ENCODE measurements around the gene SP5.

DNA sequence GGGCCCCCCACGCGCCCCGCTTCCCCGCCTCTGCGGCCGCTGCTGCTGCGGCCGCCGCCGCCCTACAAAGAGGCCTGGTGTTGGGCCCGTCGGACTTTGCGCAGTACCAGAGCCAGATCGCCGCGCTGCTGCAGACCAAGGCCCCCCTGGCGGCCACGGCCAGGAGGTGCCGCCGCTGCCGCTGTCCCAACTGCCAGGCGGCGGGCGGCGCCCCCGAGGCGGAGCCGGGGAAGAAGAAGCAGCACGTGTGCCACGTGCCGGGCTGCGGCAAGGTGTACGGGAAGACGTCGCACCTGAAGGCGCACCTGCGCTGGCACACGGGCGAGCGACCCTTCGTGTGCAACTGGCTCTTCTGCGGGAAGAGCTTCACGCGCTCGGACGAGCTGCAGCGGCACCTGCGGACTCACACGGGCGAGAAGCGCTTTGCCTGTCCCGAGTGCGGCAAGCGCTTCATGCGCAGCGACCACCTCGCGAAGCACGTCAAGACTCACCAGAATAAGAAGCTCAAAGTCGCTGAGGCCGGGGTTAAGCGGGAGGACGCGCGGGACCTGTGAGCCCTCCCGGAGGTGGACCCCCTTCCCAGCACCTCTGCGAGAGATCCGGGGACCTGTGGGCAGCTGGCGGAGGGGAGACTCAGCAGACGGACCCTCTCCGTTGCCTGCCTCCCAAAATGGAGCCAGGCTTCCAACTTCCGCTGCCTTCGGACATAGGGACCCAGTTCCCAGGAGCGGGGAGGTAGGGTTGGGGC lies 1.9 kb downstream of the SP5 start:
- TF ChIP-seq, protein P1, sequence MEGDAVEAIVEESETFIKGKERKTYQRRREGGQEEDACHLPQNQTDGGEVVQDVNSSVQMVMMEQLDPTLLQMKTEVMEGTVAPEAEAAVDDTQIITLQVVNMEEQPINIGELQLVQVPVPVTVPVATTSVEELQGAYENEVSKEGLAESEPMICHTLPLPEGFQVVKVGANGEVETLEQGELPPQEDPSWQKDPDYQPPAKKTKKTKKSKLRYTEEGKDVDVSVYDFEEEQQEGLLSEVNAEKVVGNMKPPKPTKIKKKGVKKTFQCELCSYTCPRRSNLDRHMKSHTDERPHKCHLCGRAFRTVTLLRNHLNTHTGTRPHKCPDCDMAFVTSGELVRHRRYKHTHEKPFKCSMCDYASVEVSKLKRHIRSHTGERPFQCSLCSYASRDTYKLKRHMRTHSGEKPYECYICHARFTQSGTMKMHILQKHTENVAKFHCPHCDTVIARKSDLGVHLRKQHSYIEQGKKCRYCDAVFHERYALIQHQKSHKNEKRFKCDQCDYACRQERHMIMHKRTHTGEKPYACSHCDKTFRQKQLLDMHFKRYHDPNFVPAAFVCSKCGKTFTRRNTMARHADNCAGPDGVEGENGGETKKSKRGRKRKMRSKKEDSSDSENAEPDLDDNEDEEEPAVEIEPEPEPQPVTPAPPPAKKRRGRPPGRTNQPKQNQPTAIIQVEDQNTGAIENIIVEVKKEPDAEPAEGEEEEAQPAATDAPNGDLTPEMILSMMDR (IDR thresholded peaks at IDR 0.05): no peak
- no peak for TF ChIP-seq TCF7L2 (IDR thresholded peaks at IDR 0.05; ENCODE audit: low read depth, low read length)
- no peak for TF ChIP-seq POLR2AphosphoS5 (IDR thresholded peaks at IDR 0.05; ENCODE audit: low read depth, low read length)

Data from Panc1 (cell line).